ENCODE measurements around the gene GSN. TPM values are rescaled to one million over a fixed set of nuclear protein-coding genes. Genes with fewer than 3 reads are reported as not detected.

Gene GSN
- total and polyA plus RNA-seq, 2 donors (not counting 1 experiment from before 2014, with no cell fraction given): 38.4 to 45.4 TPM

DNA sequence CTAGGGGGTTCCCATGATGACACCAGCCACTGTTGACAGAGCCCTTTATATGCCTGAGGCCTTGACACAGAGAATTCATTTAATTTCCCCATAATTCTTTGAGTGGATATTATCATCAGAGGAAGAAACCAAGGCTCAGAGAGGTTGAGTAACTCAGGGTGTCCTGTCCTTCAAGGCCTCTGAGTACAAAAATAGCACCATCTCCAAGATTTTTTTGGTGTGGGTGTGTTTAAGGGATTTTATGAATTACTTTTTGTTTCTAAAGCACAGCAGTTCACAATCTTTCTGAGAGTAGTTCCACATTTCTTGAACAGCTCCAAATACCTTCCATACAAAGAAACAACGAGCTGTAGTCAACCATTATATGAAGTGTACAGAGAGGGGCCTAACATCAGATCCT lies 6.2 kb upstream of the GSN start:
- ChIA-PET CTCF (interaction anchor here (1.2 to 1.3 kb wide), 2 partner anchors 17 to 63 kb away, joined by 3 read pairs; no protein-coding TSS in a partner anchor), POLR2A (no interaction called here)
- Mint-ChIP-seq H3K27me3 (no peaks in the 10 kb centered on the region), H3K9me3 (ENCODE audit: insufficient read depth) (no peaks in the 10 kb centered on the region), H3K27ac (no peak overlapping the region), H3K4me1 (no peaks in the 10 kb centered on the region), H3K4me3 (no peak overlapping the region)
- Histone ChIP-seq H3K27me3 (replicated peaks in 1 of 4; ENCODE audit: control extremely low read depth in 1 of 4, control insufficient read depth in 3 of 4, insufficient read depth in 4 of 4, low read length in 3 of 4) (no peaks in the 10 kb centered on the region), H3K4me3 (ENCODE audit: control extremely low read depth in 1 of 5, extremely low read depth in 1 of 5, insufficient read depth in 1 of 5, low read depth in 2 of 5, low read length in 4 of 5) (no peak overlapping the region), H3K36me3 (replicated peaks in 1 of 2; ENCODE audit: control extremely low read depth in 1 of 2, control insufficient read depth in 1 of 2, extremely low read depth in 1 of 2, insufficient read depth in 2 of 2, low read length in 1 of 2) (no peaks in the 10 kb centered on the region), H3K9ac (ENCODE audit: low read length) (no peak overlapping the region), H2AFZ (ENCODE audit: insufficient read depth, low read depth, low read length, poor library complexity, severe bottlenecking) (no peak overlapping the region), H3K4me1 (ENCODE audit: control insufficient read depth in 2 of 2, insufficient read depth in 2 of 2, low read length in 2 of 2) (no peaks in the 10 kb centered on the region), H3K9me3 (ENCODE audit: control extremely low read depth in 1 of 3, control insufficient read depth in 2 of 3, insufficient read depth in 1 of 3, low read length in 2 of 3) (no peaks in the 10 kb centered on the region), H3K4me2 (replicated peaks; ENCODE audit: low read depth, low read length, poor library complexity, severe bottlenecking) (no peak overlapping the region), H3K27ac (ENCODE audit: low read length in 2 of 2) (no peak overlapping the region), H4K20me1 (ENCODE audit: control insufficient read depth, insufficient read depth, low read length, poor library complexity, severe bottlenecking) (no peaks in the 10 kb centered on the region), H3K79me2 (ENCODE audit: control insufficient read depth, insufficient read depth, low read length) (no peaks in the 10 kb centered on the region)
- ATAC-seq (ENCODE audit: low read depth) (no peak), DNase-seq (no peak)
- intact Hi-C loops (cut with micrococcal nuclease): no loop called here
- TF ChIP-seq, protein P1, sequence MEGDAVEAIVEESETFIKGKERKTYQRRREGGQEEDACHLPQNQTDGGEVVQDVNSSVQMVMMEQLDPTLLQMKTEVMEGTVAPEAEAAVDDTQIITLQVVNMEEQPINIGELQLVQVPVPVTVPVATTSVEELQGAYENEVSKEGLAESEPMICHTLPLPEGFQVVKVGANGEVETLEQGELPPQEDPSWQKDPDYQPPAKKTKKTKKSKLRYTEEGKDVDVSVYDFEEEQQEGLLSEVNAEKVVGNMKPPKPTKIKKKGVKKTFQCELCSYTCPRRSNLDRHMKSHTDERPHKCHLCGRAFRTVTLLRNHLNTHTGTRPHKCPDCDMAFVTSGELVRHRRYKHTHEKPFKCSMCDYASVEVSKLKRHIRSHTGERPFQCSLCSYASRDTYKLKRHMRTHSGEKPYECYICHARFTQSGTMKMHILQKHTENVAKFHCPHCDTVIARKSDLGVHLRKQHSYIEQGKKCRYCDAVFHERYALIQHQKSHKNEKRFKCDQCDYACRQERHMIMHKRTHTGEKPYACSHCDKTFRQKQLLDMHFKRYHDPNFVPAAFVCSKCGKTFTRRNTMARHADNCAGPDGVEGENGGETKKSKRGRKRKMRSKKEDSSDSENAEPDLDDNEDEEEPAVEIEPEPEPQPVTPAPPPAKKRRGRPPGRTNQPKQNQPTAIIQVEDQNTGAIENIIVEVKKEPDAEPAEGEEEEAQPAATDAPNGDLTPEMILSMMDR (IDR thresholded peaks at IDR 0.05): no peak
- TF ChIP-seq EZH2 (IDR thresholded peaks at IDR 0.05; ENCODE audit: borderline replicate concordance, insufficient read depth, low read depth, low read length, poor library complexity, severe bottlenecking): no peak
- no CpG with 5 or more reads among the region's 1 CpG for WGBS (ENCODE audit: insufficient coverage)

DNA sequence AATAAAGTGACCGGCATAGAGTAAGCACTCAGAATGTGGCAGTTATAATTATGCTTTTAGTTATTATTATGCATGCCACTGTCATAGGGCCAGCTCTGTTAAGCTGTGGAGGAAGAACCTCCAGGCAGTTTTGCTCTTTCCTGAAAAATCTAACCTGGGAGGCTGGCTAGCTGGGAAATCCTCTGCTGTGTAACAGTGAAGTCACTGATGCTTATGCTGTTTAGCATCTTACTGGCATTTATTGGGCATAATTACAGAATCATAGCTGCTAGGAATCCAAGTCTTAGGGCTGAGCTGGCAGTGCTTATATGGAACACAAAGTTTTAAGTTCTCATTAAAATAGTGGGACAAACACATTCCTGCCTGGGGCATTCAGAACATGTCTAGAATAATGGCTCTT lies 5.5 kb upstream of the GSN start:
- no peaks in the 10 kb centered on the region for H3K9me3 ChIP-seq (ENCODE audit: control extremely low read depth in 1 of 3, control insufficient read depth in 2 of 3, insufficient read depth in 1 of 3, low read length in 2 of 3)
- peaks cover 1% of the 10 kb centered on the region in 2 donors for H3K4me1 ChIP-seq (ENCODE audit: control insufficient read depth in 2 of 2, insufficient read depth in 2 of 2, low read length in 2 of 2)
- no peaks in the 10 kb centered on the region for H3K36me3 ChIP-seq (replicated peaks in 1 of 2; ENCODE audit: control extremely low read depth in 1 of 2, control insufficient read depth in 1 of 2, extremely low read depth in 1 of 2, insufficient read depth in 2 of 2, low read length in 1 of 2)
- H4K20me1 ChIP-seq (ENCODE audit: control insufficient read depth, insufficient read depth, low read length, poor library complexity, severe bottlenecking): no peaks in the 10 kb centered on the region
- WGBS (ENCODE audit: insufficient coverage): 100% methylated on average over 1 of the region's 1 CpG
- Mint-ChIP-seq H3K4me3 (no peak overlapping the region), H3K27me3 (no peaks in the 10 kb centered on the region), H3K27ac (no peak overlapping the region), H3K9me3 (ENCODE audit: insufficient read depth) (no peaks in the 10 kb centered on the region), H3K4me1 (no peaks in the 10 kb centered on the region)
- no peak overlapping the region for H3K4me3 ChIP-seq (ENCODE audit: control extremely low read depth in 1 of 5, extremely low read depth in 1 of 5, insufficient read depth in 1 of 5, low read depth in 2 of 5, low read length in 4 of 5)
- intact Hi-C loops (cut with micrococcal nuclease): no loop called here
- ATAC-seq (ENCODE audit: low read depth) (no peak), DNase-seq (no peak)
- TF ChIP-seq EZH2 (IDR thresholded peaks at IDR 0.05; ENCODE audit: borderline replicate concordance, insufficient read depth, low read depth, low read length, poor library complexity, severe bottlenecking): no peak
- TF ChIP-seq, protein P1 (IDR thresholded peaks at IDR 0.05): no peak
- H3K9ac ChIP-seq (ENCODE audit: low read length): no peak overlapping the region
- no peaks in the 10 kb centered on the region for H3K27me3 ChIP-seq (replicated peaks in 1 of 4; ENCODE audit: control extremely low read depth in 1 of 4, control insufficient read depth in 3 of 4, insufficient read depth in 4 of 4, low read length in 3 of 4)
- H2AFZ ChIP-seq (ENCODE audit: insufficient read depth, low read depth, low read length, poor library complexity, severe bottlenecking): no peak overlapping the region
- H3K4me2 ChIP-seq (replicated peaks; ENCODE audit: low read depth, low read length, poor library complexity, severe bottlenecking): no peak overlapping the region
- no peak overlapping the region for H3K27ac ChIP-seq (ENCODE audit: low read length in 2 of 2)
- ChIA-PET POLR2A (no interaction called here), CTCF (interaction anchor here (1.2 to 1.3 kb wide), 2 partner anchors 16 to 63 kb away, joined by 3 read pairs; no protein-coding TSS in a partner anchor)
- no peaks in the 10 kb centered on the region for H3K79me2 ChIP-seq (ENCODE audit: control insufficient read depth, insufficient read depth, low read length)
